Prostate gland (tissue), 2 donors: ENCODE results near the gene TRNP1. TPM values are rescaled to one million over a fixed set of nuclear protein-coding genes. Genes with fewer than 3 reads are reported as not detected.

Experiments
- DNase-seq: peaks from one replicate; pipeline ENCODE4 v3.0.0-alpha.2; 2019; ENCODE audit warnings: low spot score
- H3K27ac ChIP-seq, 2 donors: fragments of 200-600 bp; sonication (generic); 2 replicates each; pipeline ENCODE4 v1.5.1; 2017 to 2019
- H3K27me3 ChIP-seq: fragments of 200-600 bp; sonication (generic); replicated peaks from 2 replicates; pipeline ENCODE4 v1.5.1; 2019; ENCODE audit not compliant: insufficient read depth
- H3K36me3 ChIP-seq, 2 donors: fragments of 200-600 bp; sonication (generic); 1 replicate in 1 of 2; 2 replicates in 1 of 2; pipeline versions ENCODE4 v1.5.1 to v1.8.1; 2017 to 2019
- H3K4me1 ChIP-seq: fragments of 200-600 bp; sonication (generic); replicated peaks from 2 replicates; pipeline ENCODE4 v1.5.1; 2019
- H3K4me3 ChIP-seq, 2 donors: fragments of 200-600 bp; sonication (generic); 2 replicates each; pipeline ENCODE4 v1.5.1; 2017 to 2019
- H3K9me3 ChIP-seq: fragments of 200-600 bp; sonication (generic); 2 replicates; pipeline ENCODE4 v1.5.1; 2017
- POLR2A ChIP-seq: fragments of 450-650 bp; IDR thresholded peaks from one replicate; pipeline ENCODE4 v1.6.1; 2016; ENCODE audit warnings: antibody characterized with exemption, mild to moderate bottlenecking
- POLR2AphosphoS5 ChIP-seq: sonication (generic); formaldehyde crosslinking; IDR thresholded peaks from one replicate; pipeline ENCODE4 v1.6.1; 2017; ENCODE audit warnings: antibody characterized with exemption
- WGBS: methylation state at CpG from one replicate; pipeline ENCODE4 v1.1.5; 2018; 5-methylcytosine and 5-hydroxymethylcytosine counted together
- intact Hi-C: fragments of 100-400 bp; cut with DNase I; formaldehyde crosslinking; loops from one replicate; pipeline ENCODE4 v1.14.2; 2022
- total RNA-seq, 2 donors: library from RNA; depleted of rRNA; stranded (reverse); fragments of >200 nt; gene quantifications; one replicate each; pipeline ENCODE4 v1.1.0, GENCODE V29; 2016
- TF ChIP-seq, protein P1 (sequence below), 4 experiments: fragments of 200-600 bp in 2 of 4; fragments of 450-650 bp in 2 of 4; sonication (generic) in 2 of 4; IDR thresholded peaks; 1 replicate in 3 of 4; 2 replicates in 1 of 4; pipeline ENCODE4 v1.5.1; 2016 to 2019; ENCODE audit warnings: antibody characterized with exemption in 4 of 4, mild to moderate bottlenecking in 2 of 4, moderate library complexity in 2 of 4

Gene TRNP1
- total RNA-seq, 2 donors from 2014 or later = 21.1 to 30.6 TPM

DNA sequence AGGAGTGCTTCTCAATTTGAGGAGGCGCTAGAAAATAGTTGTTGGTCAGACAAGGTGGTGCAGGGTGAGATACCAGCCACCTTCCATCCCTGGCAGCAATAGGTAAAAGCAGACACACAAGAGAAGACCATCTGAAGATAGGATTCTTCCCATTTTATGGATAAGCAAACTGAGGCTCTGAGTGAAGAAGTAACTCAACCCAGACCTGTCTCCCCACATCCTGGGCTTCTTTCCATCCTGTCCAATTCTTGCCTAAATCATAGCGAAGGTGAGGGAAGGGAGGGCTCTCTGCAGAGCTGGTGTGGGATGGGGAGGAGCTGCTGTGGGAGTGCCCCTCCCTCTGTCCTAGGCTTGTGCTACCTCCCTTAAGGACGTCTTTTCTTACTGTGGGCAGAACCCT is 21.9 kb upstream of the TRNP1 start:
- Histone ChIP-seq H3K27me3 (no peaks in the 10 kb centered on the region), H3K9me3 (no peaks in the 10 kb centered on the region), H3K4me3 (no peak overlapping the region), H3K36me3 (no peaks in the 10 kb centered on the region), H3K4me1 (no peaks in the 10 kb centered on the region), H3K27ac (no peak overlapping the region)
- no peak for DNase-seq
- TF ChIP-seq POLR2A = no peak
- TF ChIP-seq, protein P1, sequence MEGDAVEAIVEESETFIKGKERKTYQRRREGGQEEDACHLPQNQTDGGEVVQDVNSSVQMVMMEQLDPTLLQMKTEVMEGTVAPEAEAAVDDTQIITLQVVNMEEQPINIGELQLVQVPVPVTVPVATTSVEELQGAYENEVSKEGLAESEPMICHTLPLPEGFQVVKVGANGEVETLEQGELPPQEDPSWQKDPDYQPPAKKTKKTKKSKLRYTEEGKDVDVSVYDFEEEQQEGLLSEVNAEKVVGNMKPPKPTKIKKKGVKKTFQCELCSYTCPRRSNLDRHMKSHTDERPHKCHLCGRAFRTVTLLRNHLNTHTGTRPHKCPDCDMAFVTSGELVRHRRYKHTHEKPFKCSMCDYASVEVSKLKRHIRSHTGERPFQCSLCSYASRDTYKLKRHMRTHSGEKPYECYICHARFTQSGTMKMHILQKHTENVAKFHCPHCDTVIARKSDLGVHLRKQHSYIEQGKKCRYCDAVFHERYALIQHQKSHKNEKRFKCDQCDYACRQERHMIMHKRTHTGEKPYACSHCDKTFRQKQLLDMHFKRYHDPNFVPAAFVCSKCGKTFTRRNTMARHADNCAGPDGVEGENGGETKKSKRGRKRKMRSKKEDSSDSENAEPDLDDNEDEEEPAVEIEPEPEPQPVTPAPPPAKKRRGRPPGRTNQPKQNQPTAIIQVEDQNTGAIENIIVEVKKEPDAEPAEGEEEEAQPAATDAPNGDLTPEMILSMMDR (IDR thresholded peaks at IDR 0.05) = no peak
- TF ChIP-seq POLR2AphosphoS5 = no peak
- intact Hi-C loops = no loop called here
- WGBS = 66% methylated on average over 3 of the region's 3 CpGs

DNA sequence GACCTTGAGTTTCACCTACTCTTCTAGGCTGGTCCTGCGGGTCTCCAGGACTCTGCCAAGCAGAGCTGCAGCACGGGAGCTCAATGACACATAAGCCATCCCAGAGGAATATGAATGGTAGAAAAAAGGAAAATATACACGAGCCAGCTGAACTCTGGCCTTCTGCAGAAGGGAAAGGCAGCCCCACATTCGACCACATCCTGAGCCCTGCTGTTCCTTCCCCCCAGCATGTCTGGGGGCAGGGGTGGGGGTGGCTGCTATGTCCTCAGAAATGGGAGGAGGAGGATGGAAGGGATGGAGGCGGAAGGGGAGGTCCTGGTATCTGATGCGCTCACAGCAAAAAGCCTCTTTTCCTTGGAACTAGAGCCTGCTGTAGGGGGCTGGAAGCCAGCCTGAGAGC is 21.1 kb upstream of the TRNP1 start:
- 59% methylated on average over 6 of the region's 6 CpGs for WGBS
- Histone ChIP-seq H3K9me3 (no peaks in the 10 kb centered on the region), H3K27ac (no peak overlapping the region), H3K36me3 (no peaks in the 10 kb centered on the region), H3K4me1 (no peaks in the 10 kb centered on the region), H3K27me3 (no peaks in the 10 kb centered on the region), H3K4me3 (no peak overlapping the region)
- intact Hi-C loops = no loop called here
- no peak for DNase-seq
- TF ChIP-seq, protein P1 (IDR thresholded peaks at IDR 0.05) = no peak
- TF ChIP-seq POLR2AphosphoS5 (no peak), POLR2A (no peak)

DNA sequence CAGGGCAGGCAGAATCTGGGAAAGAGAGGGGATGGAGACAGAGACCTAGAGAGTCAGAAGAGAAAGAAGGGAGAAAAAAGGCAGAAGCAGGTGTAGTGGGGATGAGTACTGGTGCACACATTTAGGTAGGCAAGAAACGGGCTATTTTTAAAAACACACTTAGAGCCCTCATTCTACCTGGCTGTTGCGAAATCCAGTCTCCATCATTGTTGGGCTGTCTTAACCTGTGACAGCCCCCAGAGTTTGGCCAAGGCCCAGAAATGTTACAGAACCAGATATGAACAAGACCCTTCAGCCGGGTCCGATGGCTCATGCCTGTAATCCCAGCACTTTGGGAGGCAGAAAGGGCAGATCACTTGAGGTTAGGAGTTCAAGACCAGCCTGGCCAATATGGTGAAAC is 20.7 kb upstream of the TRNP1 start:
- 93% methylated on average over 4 of the region's 4 CpGs for WGBS
- no peak for DNase-seq
- intact Hi-C loops = no loop called here
- Histone ChIP-seq H3K27me3 (no peaks in the 10 kb centered on the region), H3K9me3 (no peaks in the 10 kb centered on the region), H3K27ac (no peak overlapping the region), H3K4me3 (no peak overlapping the region), H3K36me3 (no peaks in the 10 kb centered on the region), H3K4me1 (no peaks in the 10 kb centered on the region)
- TF ChIP-seq POLR2AphosphoS5 (no peak), POLR2A (no peak)
- TF ChIP-seq, protein P1 (IDR thresholded peaks at IDR 0.05) = no peak

DNA sequence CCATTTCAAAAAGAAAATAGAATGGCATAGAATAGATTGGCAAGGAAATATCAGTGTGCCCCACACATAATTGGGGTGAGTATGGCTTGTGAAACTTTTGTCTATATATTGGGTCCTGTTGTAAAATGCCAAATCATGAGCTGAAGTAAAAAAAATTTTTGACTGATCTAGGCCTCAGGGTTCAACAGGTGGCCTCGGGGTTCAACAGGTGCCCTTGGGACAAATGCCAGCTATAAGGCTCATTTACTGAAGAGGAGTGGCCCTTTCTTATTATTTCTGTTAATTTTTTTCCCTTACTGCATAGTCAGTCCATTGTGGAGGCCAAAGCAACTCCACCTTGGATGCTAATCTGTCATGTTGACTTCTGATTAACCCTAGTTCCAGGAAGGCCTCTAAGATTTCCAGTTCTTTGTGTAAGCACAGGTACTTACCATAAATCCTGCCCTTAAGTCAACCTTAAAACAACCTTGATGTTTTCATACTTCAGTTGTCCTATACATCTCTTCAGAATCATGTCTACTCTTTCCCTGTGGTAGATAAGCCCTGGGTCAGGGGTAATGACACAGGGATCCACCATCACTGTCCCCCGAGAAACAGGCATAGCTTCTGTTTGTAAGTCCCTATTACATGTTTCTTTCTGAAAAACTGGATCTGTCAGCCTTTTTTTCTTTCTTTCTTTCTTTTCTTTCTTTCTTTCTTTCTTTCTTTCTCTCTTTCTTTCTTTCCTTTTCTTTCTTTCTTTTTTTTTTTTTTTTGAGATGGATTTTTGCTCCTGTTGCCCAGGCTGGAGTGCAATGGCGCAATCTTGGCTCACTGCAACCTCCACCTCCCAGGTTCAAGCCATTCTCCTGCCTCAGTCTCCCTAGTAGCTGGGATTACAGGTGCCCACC is 16.6 kb upstream of the TRNP1 start:
- Histone ChIP-seq H3K27ac (no peak overlapping the region), H3K9me3 (no peaks in the 10 kb centered on the region), H3K27me3 (no peaks in the 10 kb centered on the region), H3K4me1 (no peaks in the 10 kb centered on the region), H3K4me3 (no peak overlapping the region), H3K36me3 (no peaks in the 10 kb centered on the region)
- intact Hi-C loops = no loop called here
- TF ChIP-seq, protein P1 (IDR thresholded peaks at IDR 0.05) = no peak
- TF ChIP-seq POLR2A (no peak), POLR2AphosphoS5 (no peak)
- DNase-seq = no peak
- 96% methylated on average over 3 of the region's 3 CpGs for WGBS

DNA sequence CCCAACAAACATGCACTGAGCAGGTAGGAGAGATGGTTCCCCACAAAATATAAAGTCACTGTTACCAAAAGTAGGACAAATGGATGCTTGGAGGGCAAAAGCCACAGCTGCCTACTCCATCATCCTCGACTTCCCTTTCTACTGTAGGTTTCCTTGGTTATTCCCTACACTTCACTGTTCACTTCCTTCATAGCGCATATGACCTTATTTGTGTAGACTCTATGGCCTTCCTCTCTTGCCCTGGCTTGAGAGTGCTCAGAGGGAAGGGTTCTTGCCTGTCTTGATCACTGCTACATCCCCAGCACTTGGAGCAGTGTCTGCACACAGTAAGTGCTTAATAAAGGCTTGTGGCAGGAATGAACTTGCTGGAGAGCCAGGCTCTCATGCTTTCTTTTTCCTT is 14.6 kb upstream of the TRNP1 start:
- intact Hi-C loops = no loop called here
- WGBS = 83% methylated on average over 2 of the region's 2 CpGs
- TF ChIP-seq POLR2A (no peak), POLR2AphosphoS5 (no peak)
- TF ChIP-seq, protein P1 (IDR thresholded peaks at IDR 0.05) = no peak

More for the DNA sequence above, 14.6 kb upstream of the TRNP1 start:
- Histone ChIP-seq H3K27me3 (no peaks in the 10 kb centered on the region), H3K36me3 (no peaks in the 10 kb centered on the region), H3K4me1 (no peaks in the 10 kb centered on the region), H3K27ac (no peak overlapping the region), H3K9me3 (no peaks in the 10 kb centered on the region), H3K4me3 (no peak overlapping the region)
- DNase-seq = no peak
